Fibroblast of mammary gland (primary cell): Measurements from ENCODE around the gene FANCC.

ENCODE experiments used
- DNase-seq: peaks from one replicate; pipeline ENCODE4 v3.0.0-alpha.2; 2010; ENCODE audit warnings: low read depth
- H3K4me3 ChIP-seq: 2 replicates; pipeline ENCODE4 v1.5.1; 2011; ENCODE audit warnings: low read depth, mild to moderate bottlenecking, low read length, moderate library complexity; ENCODE audit not compliant: control insufficient read depth
- CTCF ChIP-seq: conservative IDR thresholded peaks from 2 replicates; pipeline ENCODE4 v1.5.1; 2011; ENCODE audit warnings: low read depth, low read length, inconsistent platforms; ENCODE audit not compliant: control insufficient read depth, insufficient read depth

FANCC gene

GRCh38 chr9:95067897-95068296 lies 249.6 kb downstream of the FANCC start:
- no peak overlapping the region for H3K4me3 ChIP-seq
- DNase-seq, result peak; percentile 55
- no peak for TF ChIP-seq CTCF

GRCh38 chr9:95067057-95067456 lies 250.5 kb downstream of the FANCC start:
- TF ChIP-seq CTCF, result no peak
- DNase-seq, result no peak
- no peak overlapping the region for H3K4me3 ChIP-seq

GRCh38 chr9:95065224-95065623 lies 252.3 kb downstream of the FANCC start:
- H3K4me3 ChIP-seq, result no peak overlapping the region
- TF ChIP-seq CTCF, result no peak
- DNase-seq, result peak; percentile 50

GRCh38 chr9:95063300-95063699 lies 254.2 kb downstream of the FANCC start:
- no peak for TF ChIP-seq CTCF
- H3K4me3 ChIP-seq, result no peak overlapping the region

GRCh38 chr9:95062596-95063065 lies 254.9 kb downstream of the FANCC start:
- no peak for DNase-seq
- H3K4me3 ChIP-seq, result no peak overlapping the region
- no peak for TF ChIP-seq CTCF

More at GRCh38 chr9:95063300-95063699, 254.2 kb downstream of the FANCC start:
- DNase-seq, result no peak

- no peak overlapping the region for H3K4me3 ChIP-seq
- no peak for DNase-seq
- TF ChIP-seq CTCF, result no peak
Observed at GRCh38 chr9:95061916-95062595, 255.5 kb downstream of the FANCC start.

GRCh38 chr9:95060916-95061315 lies 256.6 kb downstream of the FANCC start:
- no peak overlapping the region for H3K4me3 ChIP-seq
- no peak for TF ChIP-seq CTCF
- no peak for DNase-seq
